Astrocyte (in vitro differentiated cells and primary cell): Measurements from ENCODE around the gene HNF4A.

Experiments
- EZH2 ChIP-seq: IDR thresholded peaks from 2 replicates; pipeline ENCODE4 v1.6.1; 2012; ENCODE audit warnings: mild to moderate bottlenecking, low read length, inconsistent platforms; ENCODE audit not compliant: insufficient read depth
- TF ChIP-seq, protein P1 (sequence below): IDR thresholded peaks from 2 replicates; pipeline ENCODE4 v1.5.1; 2011; ENCODE audit warnings: low read depth, mild to moderate bottlenecking, inconsistent platforms, low read length, moderate library complexity; ENCODE audit not compliant: insufficient read depth

DNA sequence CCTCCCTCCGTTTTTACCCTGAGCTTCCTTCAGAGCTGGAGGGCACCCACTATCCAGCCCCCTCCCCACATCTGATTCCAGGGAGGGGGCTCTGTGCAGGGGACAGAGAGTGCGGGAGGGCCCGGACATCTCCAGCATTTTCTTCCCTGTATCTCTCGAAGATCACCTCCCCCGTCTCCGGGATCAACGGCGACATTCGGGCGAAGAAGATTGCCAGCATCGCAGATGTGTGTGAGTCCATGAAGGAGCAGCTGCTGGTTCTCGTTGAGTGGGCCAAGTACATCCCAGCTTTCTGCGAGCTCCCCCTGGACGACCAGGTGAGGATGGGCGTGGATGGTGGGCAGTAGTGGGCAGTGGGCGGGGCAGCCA, 58.8 kb downstream of the HNF4A start:
- TF ChIP-seq, protein P1, sequence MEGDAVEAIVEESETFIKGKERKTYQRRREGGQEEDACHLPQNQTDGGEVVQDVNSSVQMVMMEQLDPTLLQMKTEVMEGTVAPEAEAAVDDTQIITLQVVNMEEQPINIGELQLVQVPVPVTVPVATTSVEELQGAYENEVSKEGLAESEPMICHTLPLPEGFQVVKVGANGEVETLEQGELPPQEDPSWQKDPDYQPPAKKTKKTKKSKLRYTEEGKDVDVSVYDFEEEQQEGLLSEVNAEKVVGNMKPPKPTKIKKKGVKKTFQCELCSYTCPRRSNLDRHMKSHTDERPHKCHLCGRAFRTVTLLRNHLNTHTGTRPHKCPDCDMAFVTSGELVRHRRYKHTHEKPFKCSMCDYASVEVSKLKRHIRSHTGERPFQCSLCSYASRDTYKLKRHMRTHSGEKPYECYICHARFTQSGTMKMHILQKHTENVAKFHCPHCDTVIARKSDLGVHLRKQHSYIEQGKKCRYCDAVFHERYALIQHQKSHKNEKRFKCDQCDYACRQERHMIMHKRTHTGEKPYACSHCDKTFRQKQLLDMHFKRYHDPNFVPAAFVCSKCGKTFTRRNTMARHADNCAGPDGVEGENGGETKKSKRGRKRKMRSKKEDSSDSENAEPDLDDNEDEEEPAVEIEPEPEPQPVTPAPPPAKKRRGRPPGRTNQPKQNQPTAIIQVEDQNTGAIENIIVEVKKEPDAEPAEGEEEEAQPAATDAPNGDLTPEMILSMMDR: no peak
- no peak for TF ChIP-seq EZH2
